Measurements from ENCODE around the gene LRCOL1.

- TF ChIP-seq CTCF (IDR thresholded peaks at IDR 0.05 in 8 of 11, conservative IDR thresholded peaks at IDR 0.05 in 3 of 11), result no peak
- no peak for TF ChIP-seq POLR2AphosphoS5 (IDR thresholded peaks at IDR 0.05)
Observed at GRCh38 chr12:132618683-132619043, 8.3 kb upstream of the LRCOL1 start, which contains the start of gene P2RX2.

All from spleen (tissue), 7 donors.